GM18909 (cell line): Measurements from ENCODE around the gene NCK2.
A peak's percentile ranks its signal among the peaks of the same experiment; 100 is the strongest.

ENCODE experiments used
- ATAC-seq: cut with Tn5 transposase; IDR thresholded peaks from one replicate; pipeline ENCODE4 v1.9.1; 2021; ENCODE audit warnings: mild to moderate bottlenecking; ENCODE audit not compliant: unreplicated experiment, poor library complexity

NCK2 gene

DNA sequence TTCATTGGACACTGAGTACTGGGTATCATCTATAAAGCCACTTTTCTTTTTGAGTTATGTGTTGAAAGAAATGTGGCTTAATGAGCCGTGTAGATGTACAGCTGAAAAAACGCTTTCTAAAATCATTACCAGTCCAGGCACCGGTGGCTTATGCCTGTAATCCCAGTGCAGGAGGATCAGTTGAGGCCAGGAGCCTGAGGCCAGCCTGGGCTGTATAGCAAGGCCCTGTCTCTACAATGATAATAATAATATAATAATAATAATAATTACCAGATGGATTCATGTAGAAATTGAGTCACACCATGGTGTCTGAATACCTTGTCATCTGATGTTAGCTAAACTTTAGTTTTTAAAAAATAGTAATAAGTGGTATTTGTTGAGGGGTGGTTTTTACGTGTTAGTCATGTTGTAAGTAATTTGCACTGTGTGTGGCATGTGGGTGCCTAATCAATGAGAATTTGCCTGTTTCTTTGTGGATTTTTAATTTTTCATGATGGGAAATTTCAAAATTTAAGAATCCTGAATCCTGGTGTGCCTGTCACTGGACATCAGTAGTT, 30.1 kb downstream of the NCK2 start:
- no peak for ATAC-seq

DNA sequence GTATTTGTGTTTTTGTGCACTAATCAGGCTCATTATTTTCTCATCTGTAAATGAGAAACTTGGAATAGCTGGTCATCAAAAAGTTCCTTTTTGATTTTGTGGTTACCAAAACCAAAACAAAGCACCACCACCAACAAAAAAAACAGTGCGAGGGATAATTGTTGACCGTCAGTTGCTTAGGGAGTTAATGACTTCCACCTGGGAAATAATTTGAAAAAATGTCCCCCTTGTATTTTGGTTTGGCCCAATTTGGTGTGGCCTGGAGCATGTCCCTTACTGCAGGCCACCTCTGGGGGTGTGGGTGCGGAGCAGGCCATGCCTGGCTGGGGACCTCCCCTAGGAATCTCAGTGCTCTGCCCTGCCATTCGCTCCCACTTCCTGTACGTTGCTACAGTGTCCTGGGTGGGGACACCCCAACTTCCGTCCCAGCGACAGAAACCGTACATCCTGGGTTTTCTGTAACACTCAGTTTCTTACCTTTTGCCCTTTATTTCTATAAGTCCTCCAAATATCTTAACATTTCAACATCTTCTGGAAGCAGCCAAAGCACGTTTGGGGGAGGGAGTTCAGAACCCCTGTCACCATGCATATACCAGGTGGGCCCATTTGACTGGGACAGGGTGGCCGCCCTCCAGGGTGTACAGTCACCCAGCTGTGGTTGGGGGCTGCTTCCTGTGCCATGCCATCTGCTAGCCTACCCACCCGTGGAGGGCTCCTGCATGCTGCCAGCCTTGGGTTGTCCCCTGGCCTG, 31.3 kb downstream of the NCK2 start:
- peak; percentile 55 for ATAC-seq

DNA sequence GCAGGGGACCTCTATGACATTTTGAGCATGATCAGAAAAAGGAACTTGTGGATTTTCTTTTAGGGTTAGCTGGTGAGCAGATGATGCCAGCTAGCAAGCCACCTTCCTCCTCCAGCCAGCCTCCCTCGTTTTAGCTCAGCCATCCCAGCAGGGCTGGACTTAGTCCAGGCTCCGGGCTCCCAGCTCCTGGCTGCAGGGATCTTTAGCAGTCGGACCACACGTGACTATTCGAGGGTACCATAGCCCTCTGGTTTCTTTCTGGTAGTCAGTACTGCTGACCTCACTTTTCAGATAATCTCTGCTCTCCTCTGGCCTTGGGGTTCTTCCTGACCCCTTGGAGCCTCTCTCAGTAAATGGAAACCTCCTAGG, 31.8 kb downstream of the NCK2 start:
- peak; percentile 8 for ATAC-seq

DNA sequence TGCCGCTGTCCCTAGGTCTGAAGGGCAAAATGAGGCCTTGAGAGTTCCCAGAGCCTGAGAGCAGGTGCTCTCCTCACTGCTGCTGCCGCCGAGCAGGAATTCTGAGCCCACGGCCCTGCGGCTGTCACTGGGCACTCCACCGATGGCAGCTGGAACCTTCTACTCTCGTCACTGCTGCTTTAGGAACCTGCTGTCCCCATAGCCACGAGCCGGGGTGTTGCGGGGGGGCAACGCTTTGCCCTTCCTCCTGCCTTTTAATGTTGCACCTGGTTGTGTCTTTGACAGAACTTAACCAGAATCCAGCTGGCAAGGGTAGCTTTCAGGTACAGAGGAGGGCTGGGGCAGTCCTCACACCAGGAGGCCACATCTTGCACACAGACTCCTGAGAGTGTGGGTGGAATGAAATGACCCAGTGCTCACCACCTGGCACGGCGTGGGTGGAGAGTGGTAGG, 32.3 kb downstream of the NCK2 start:
- peak; percentile 35 for ATAC-seq

DNA sequence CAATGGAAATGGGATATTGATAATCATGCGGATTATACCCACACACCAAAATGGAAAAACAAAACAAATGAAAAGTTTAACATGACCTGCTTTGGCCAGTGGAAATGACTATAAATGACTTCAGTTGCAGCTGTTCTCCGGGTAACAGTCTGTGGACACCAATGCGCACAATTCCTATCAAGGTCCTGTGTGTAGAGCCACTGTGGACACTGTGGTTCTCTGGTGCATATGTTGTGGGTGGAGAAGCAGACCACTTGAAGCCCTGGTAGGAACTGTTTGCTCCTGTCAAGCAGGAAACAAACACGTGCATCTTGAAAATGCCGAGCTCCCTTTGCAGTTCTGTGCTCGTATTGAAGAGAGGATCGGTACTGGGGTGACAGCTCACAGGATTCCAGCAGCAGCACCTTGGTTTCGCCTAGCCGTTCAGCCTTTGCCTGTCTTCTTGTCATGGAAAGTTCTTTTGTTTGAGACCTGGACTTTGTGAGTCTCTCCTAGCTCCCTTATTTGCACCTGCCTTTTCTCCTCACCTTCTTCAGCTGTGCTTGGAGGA, 32.9 kb downstream of the NCK2 start:
- ATAC-seq, result no peak

DNA sequence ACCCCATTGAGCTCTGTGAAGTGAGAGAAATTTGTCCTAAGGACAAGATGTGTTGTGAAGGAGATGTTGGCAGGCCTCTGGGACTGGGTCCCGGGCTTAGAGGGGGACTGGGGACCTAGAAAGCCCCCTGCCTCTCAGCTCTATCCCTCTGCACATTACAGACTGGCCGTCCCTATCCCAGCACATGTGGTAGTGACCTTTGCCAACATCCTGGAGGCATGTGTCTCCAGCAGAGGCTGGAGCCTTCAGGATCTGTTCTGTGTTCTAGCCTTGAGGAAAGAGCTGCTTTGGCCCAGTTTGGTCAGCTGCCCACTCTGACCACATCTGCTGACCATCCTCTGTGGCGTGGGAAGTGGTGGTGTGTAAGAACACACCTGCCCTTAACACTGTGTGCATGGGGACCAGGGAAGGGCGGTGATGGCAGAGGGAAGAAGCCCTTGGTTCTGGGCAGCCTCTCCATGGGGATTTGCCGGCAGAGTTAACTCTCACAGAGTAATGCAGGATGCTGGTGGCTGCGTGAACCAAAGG, 33.4 kb downstream of the NCK2 start:
- no peak for ATAC-seq

DNA sequence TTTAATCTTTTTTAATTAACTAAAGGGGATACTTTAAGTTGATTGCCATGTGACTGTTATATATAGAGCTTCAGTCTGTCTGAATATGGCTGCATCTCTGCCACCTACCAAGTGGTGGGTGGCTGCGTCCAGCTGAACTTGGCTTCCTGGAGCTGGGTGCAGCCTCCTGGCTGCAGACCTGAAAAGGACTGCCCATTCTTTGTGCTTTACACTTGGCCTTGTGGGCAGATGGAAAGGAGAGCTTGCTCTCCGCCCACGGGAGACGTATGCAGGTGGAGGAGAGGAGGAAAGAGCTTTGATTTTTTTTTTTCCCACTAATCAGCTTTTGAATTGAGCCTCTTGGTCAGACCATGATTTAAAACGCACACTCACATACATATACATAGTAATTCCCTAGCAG, 34.7 kb downstream of the NCK2 start:
- ATAC-seq, result no peak

DNA sequence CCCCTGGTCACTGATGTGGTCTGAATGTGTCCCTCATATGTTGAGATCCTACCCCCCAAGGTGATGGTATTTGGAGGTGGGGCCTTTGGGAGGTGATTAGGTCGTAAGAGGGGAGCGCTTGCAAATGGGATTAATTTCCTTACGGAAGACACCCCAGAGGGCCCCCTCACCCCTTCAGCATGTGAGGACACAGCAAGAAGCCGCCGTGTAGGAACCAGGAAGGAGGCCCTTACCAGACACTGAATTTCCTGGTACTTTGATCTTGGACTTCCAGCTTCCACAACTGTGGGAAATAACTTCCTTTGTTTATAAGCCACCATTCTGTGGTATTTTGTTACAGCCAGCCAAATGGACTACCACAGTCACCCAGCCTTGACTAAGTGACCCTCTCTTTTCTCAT, 35.9 kb downstream of the NCK2 start:
- ATAC-seq, result no peak

DNA sequence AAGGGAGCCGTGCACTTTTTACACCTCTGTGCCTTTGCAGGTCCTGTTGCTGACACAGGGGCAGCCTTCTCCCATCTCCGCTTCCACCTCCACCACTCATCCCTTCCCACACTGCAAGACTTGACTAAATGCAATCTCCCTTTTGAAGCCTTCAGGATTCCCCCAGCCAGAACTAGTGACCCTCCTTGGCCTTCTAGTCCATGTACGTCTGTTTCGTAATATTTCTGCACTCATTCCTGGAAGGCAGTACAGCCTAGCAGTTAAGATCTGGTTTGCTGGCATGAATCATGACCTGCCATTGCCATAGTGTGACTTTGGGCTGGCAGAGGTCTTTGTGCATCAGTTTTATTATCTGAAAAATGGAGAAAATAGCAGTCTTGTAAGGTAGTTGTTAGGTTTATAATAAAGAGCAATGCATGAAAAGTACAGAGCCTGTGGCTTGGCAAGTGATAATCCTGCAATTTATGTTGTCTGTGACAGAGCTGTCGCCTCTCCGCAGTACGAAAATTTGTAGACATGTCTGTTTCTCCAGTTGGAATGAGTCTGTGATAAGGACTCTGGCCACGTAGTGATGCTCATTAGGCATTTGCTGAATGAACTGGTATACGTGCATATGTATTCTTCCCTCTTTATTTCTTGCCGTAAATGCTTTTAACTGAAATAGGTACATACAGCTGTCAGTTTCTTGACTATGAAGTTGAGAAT, 36.7 kb downstream of the NCK2 start:
- no peak for ATAC-seq

DNA sequence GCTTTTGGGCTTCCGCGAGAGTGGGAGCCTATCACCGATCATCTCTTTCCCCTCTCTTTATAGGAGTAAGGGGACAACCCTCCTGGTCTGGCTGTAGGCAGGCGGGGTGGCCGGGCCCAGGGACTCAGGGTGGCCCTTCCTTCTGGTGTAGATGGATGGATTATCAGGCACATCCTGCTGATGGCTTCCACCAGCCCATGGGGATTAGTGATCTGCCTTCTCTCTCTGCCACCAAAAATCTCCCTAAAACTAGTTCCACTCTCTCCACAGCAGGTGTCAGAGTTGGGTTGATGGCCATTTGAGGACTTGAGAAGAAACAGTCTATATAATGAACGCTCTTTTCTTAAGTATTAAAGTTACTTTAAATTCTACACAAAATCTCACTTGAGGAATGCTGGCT, 37.4 kb downstream of the NCK2 start:
- no peak for ATAC-seq

DNA sequence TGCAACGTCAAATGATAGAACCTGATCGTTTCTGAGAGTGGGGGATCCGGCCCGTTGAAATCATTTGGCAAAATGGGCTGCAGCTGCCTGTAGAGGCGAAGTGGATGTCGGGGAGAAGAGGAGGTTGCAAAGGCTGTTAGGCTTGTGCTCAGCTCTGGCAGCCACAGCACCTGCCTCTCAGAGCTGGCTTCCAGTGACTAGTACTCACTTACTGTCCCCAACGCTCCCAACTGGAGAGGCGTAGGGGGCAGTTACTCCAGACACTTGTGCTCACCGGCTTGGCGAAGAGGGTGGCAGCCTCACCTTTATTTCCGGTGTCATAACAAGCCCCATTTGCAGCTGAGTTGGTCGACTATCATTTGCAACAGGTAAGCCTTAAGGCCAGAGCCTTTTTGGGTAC, 37.9 kb downstream of the NCK2 start:
- no peak for ATAC-seq

DNA sequence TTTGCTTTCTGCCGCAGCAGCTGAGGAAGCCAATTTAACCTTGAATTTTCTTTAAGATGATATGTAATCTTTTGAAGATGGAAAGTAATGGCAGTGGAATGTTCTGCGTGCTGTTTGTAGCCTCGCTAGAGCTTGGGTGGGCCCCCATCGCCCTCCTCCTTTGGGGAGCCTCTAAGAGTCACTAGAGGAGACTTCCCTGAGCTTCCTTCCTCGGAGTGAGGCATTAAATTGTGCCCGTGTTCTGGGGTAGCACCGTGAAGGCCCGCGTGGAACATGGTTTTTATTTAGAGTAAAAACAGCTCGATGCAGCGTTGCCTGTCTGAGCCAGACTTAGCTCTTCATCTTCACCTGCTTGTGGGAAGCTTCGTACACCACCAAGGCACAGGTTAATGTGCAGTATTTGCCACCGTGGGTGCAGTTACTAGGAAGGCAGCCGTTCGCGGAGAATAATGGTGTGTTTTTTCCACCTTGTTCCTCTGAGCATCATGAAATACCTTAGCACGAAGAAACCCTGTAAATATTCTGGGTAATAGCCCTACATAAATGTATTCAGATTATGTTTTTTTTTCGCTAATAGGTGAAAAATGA, 38.5 kb downstream of the NCK2 start:
- ATAC-seq, result no peak

DNA sequence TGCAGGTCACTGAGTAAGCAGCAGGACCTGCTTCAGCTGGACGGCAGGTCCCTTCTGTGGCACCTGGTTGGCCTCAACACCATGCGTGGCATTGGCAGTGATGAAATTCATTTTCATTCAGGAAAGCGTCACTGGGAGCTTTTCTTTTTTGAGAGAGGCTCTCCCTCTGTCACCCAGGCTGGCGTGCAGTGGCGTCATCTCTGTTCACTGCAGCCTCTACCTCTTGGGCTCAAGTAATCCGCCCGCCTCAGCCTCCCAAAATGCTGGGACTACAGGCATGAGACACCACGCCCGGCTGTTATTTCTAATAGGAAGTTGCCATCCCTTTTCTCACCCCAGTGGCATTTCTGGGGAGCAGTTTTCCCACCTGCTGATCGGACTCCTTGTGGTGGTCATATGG, 39.3 kb downstream of the NCK2 start:
- no peak for ATAC-seq

DNA sequence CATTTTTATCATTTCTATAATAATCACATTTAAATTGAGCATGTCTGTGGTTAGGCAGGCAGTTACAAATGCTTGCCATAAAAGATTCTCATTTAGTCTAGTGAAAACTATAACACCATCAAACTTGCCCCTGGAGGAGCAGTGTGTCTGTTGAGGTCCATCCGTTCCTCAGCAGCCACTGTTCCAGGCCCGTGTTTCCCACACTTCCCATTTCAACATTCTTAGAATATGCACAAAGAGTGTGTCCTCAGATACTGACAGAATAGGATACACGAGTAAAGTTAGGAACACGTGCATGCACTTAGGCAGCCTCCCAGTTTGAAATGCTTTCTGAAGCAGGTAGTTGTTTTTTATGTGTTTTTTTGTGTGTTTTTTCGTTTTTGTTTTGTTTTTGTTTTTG, 39.9 kb downstream of the NCK2 start:
- ATAC-seq, result no peak

DNA sequence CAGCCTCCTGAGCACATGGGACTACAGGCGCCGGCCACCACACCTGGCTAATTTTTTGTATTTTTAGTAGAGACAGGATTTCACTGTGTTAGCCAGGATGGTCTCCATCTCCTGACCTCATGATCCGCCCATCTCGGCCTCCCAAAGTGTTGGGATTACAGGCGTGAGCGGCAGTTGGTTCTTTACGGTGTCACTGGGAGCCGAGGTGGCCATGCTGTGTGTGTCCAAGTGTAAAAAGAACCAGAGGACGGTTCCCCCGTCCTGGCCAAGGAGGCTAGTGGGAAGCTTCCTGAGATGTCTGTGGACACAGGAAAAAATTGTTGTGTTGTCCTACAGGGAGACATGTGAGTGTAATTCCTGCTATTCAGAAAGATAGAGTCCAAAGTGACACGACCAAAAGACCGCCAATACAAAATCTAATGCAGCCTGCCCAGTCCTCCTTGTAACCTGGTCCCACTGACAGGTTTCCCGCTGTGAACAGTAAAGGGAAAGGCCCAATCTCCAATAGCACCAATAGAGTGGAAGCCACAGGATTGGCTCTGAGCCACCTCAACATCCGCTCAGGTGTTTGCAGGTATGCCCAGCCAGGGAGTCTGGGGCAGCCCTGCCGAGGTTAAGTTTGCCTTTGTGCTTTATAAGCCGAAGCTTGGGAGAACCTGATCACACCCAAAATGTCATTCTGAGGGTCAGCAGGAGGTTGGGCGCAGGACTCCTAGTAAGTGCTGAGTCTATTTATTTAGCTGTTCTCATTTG, 40.6 kb downstream of the NCK2 start:
- ATAC-seq, result no peak

DNA sequence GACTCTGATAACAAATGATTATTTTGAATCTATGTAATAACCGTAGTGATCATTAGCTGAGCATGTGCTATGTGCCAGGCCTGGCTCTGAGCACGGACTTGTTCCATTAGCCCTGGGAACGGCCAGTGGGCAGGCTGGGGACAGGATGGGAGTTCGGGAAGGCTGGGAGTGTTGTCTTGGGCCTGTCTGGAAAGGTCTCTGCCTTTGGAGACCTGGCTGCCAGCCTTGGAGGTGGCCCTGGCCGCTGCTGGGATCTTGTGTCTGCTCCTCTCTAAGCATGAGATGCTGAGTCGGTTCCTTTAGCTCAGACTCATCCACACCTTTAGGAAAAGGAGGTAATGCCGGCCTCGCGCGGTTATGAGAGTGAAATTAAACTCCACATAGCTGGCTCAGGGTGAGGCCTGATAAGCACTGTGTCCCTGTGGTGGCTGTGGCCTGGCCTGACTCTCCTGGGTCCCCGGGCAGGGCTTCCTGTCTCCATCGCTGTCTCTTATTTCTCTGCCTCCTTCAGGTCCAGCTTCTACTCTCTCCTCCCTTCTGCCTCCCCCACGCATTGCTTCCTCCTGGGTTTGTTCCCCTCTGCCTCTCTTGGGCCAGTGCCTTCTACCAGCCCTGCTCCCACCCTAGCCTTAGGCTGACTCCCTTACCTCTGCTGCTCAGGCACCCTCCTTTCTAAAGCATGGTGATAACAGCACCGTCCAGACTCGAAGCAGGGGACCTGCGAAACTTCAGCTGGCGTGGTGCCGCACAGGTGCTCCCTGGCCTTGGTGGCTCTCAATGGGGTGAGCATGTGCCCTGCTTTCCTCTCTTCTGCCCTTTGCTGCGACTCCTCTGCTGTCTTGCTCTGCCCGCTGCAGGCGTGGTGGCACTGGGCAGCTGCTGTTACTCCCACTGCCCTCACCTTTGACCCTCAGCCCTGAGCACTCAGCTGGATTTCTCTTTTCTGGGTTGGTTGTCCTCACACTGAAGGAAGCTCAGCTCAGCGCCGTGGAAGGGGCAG, 41.8 kb downstream of the NCK2 start:
- no peak for ATAC-seq

DNA sequence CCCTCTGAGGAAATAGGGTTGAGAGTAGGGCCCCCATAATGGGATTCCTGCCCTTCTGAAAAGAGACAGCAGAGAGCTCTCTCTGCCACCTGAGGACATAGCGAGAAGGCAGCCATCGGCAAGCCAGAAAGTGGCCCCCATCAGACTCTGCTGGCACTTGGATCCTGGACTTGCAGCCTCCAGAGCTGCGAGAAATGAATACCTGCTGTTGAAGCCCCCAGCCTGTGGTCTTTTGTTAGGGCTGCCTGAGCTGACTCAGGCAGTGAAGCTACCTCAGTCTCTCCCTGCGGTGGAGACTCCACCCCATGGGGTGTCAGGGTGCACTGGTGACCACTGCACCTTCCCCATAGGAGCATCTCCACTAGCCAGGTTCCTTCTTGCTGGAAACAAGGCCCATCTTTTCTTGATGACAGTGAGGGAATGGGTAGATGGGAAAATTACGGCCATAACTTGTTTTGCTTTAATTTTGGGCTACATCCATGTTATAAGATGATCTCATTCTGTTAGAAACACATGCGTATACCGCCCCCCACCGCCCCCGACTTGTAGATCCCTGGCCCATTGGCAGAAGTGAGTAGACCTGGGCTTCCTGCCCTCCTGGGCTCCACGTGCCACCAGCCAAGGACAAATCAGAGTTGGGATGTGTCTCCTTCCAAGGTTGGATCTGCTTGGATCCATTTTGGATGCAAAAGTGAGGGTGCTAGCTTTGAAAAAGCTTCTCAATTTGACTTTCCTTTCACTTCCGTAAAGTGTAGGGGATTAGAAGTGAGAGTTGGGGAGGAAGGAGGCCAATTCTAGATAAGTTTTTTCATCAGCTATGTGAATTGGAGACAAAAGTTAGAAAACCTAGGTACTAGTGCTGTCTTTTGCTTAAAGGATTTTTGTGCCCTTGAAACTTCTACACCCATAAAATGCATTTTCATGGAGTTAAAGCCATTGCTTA, 42.9 kb downstream of the NCK2 start:
- ATAC-seq, result no peak
